Endothelial cell (in vitro differentiated cells): Measurements from ENCODE around the gene BPI. TPM values are rescaled to one million over a fixed set of nuclear protein-coding genes. Genes with fewer than 3 reads are reported as not detected.

Experiments used
- DNase-seq: peaks from one replicate; pipeline ENCODE4 v3.0.0; 2021; ENCODE audit warnings: low spot score
- H3K27ac Mint-ChIP-seq: one replicate; pipeline ENCODE4 v1.8.0; 2021; ENCODE audit warnings: mixed read lengths, inconsistent platforms; ENCODE audit not compliant: unreplicated experiment
- H3K27me3 Mint-ChIP-seq: one replicate; pipeline ENCODE4 v1.8.0; 2021; ENCODE audit warnings: mild to moderate bottlenecking, moderate library complexity, mixed read lengths, inconsistent platforms; ENCODE audit not compliant: unreplicated experiment
- H3K36me3 Mint-ChIP-seq: one replicate; pipeline ENCODE4 v1.8.0; 2021; ENCODE audit warnings: mild to moderate bottlenecking, low read depth, mixed read lengths, inconsistent platforms; ENCODE audit not compliant: unreplicated experiment
- H3K4me1 Mint-ChIP-seq: one replicate; pipeline ENCODE4 v1.8.0; 2021; ENCODE audit warnings: mild to moderate bottlenecking, mixed read lengths, inconsistent platforms; ENCODE audit not compliant: unreplicated experiment
- H3K4me3 Mint-ChIP-seq: one replicate; pipeline ENCODE4 v1.8.0; 2021; ENCODE audit warnings: mild to moderate bottlenecking, mixed read lengths, inconsistent platforms; ENCODE audit not compliant: unreplicated experiment
- H3K9me3 Mint-ChIP-seq: one replicate; pipeline ENCODE4 v1.8.0; 2021; ENCODE audit warnings: mixed read lengths, inconsistent platforms; ENCODE audit not compliant: unreplicated experiment
- CTCF ChIP-seq: fragments of 200-600 bp; sonication (generic); IDR thresholded peaks from one replicate; pipeline ENCODE4 v1.5.0; 2021; ENCODE audit warnings: antibody characterized with exemption; ENCODE audit not compliant: unreplicated experiment
- total RNA-seq: library from RNA; stranded (reverse); fragmentation: NEBNext Ultra II Directional; extraction: Animal tissue kit (Norgen Biotek cat#: 25700); gene quantifications from one replicate; pipeline ENCODE4 v1.2.1, GENCODE V29; 2021; ENCODE audit not compliant: unreplicated experiment

BPI gene
- total RNA-seq, 1 donor from 2014 or later = not detected

- Mint-ChIP-seq H3K4me3 (no peak overlapping the region), H3K9me3 (no peaks in the 10 kb centered on the region), H3K36me3 (no peaks in the 10 kb centered on the region), H3K27ac (no peak overlapping the region), H3K27me3 (peaks cover 3% of the 10 kb centered on the region), H3K4me1 (no peaks in the 10 kb centered on the region)
- no peak for DNase-seq
- TF ChIP-seq CTCF = no peak
Observed at GRCh38 chr20:38315290-38315966, 11.5 kb downstream of the BPI start.

GRCh38 chr20:38316341-38316740, 12.4 kb downstream of the BPI start:
- Mint-ChIP-seq H3K9me3 (no peaks in the 10 kb centered on the region), H3K4me3 (no peak overlapping the region), H3K27ac (no peak overlapping the region), H3K36me3 (no peaks in the 10 kb centered on the region), H3K4me1 (no peaks in the 10 kb centered on the region), H3K27me3 (peaks cover 3% of the 10 kb centered on the region)
- TF ChIP-seq CTCF = no peak
- DNase-seq = no peak

GRCh38 chr20:38317422-38317821, 13.5 kb downstream of the BPI start:
- Mint-ChIP-seq H3K27ac (no peak overlapping the region), H3K9me3 (no peaks in the 10 kb centered on the region), H3K36me3 (no peaks in the 10 kb centered on the region), H3K4me1 (no peaks in the 10 kb centered on the region), H3K27me3 (peaks cover 3% of the 10 kb centered on the region), H3K4me3 (no peak overlapping the region)
- DNase-seq = no peak
- no peak for TF ChIP-seq CTCF

- Mint-ChIP-seq H3K4me1 (no peaks in the 10 kb centered on the region), H3K36me3 (no peaks in the 10 kb centered on the region), H3K9me3 (no peaks in the 10 kb centered on the region), H3K4me3 (no peak overlapping the region), H3K27me3 (peaks cover 3% of the 10 kb centered on the region), H3K27ac (no peak overlapping the region)
- no peak for TF ChIP-seq CTCF
- no peak for DNase-seq
Observed at GRCh38 chr20:38320221-38320620, 16.3 kb downstream of the BPI start.

- peak; percentile 54 for DNase-seq
- H3K27me3 Mint-ChIP-seq = no peaks in the 10 kb centered on the region
- H3K27ac Mint-ChIP-seq = no peak overlapping the region
Observed at GRCh38 chr20:38321959-38322598, 18.1 kb downstream of the BPI start.

More at GRCh38 chr20:38321959-38322598, 18.1 kb downstream of the BPI start:
- H3K9me3 Mint-ChIP-seq = no peaks in the 10 kb centered on the region
- TF ChIP-seq CTCF = peak; percentile 68
- no peaks in the 10 kb centered on the region for H3K4me1 Mint-ChIP-seq
- H3K4me3 Mint-ChIP-seq = no peak overlapping the region
- H3K36me3 Mint-ChIP-seq = no peaks in the 10 kb centered on the region
